Panc1 (cell line): Measurements from ENCODE around the gene NOS3.

ENCODE experiments used
- CTCF ChIP-seq: fragments of 450-650 bp; IDR thresholded peaks from 2 replicates; pipeline ENCODE4 v1.5.1; 2017; ENCODE audit warnings: mild to moderate bottlenecking
- POLR2AphosphoS5 ChIP-seq: IDR thresholded peaks from 2 replicates; pipeline ENCODE4 v1.6.1; 2012; ENCODE audit warnings: mild to moderate bottlenecking, low read depth, low read length, moderate library complexity
- TCF7L2 ChIP-seq: IDR thresholded peaks from 2 replicates; pipeline ENCODE4 v1.6.1; 2011; ENCODE audit warnings: mild to moderate bottlenecking, low read depth, low read length, inconsistent platforms

DNA sequence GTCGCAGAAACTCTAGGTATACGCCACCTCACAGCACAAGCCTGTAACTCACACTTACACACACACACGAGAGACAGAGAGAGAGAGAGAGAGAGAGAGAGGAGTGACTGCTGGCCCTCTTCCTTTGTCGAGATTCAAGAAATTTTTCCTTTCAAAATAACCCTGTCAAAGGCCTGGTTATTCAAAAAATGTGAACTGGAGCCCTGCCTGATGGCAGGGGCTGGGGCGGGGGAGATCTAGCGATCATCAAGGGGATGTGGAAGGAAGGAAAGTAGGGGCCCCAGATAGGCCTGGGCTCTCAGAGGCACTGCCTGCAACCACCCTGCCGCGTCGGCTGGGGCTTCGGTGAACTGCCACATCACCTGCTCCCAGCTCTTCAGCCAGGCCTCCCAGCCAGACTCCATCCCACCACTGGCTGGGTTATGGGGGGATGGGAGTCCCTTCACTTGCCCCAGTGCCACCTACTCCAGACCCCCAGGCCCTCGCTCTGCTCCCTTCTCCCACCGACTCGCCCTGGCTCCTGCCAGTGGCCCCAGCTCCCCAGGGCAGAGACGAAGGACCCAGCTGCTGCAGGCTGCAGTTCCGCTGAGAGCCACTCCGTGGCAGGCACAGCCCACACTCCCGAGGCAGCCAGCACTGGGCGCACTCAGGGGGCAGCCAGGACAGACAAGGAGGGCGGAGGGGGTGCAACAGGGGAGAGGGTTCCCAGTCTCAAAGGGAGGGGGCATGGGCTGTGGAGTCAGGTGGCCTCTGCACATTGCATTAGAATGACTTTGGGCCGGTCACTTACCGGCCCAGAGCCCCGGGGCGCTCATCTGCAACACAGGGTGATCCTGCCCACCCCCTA, 28.0 kb upstream of the NOS3 start:
- TF ChIP-seq TCF7L2 (no peak), CTCF (peak; percentile 98), POLR2AphosphoS5 (no peak)
